Measurements from ENCODE around the gene NALCN.

NALCN gene

DNA sequence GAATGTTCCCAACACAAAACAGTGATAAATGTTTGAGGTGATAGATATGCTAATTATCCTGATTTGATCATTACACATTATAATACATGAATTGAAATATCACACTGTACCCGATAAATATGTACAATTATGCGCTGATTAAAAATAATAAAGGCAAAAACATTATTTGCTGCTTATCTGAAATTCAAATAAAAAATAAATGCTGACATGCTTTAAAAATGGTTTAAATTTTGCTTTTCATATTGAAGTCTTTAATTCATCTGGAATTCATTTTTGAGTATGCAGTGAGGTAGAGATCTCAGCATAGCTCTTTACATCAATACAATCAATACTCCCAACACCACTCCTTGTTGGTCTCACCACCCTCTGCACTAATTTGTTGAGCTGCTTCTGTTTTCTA lies 330.8 kb downstream of the NALCN start:
- no peak overlapping the region for H3K9ac ChIP-seq (ENCODE audit: low read depth, low read length)
- no peaks in the 10 kb centered on the region for H3K36me3 ChIP-seq (ENCODE audit: insufficient read depth, low read depth, low read length)
- H3K27me3 ChIP-seq (ENCODE audit: insufficient read depth, low read length), result no peaks in the 10 kb centered on the region
- no peak overlapping the region for H3K4me3 ChIP-seq (ENCODE audit: low read length)
- no peaks in the 10 kb centered on the region for H3K4me1 ChIP-seq (ENCODE audit: insufficient read depth, low read length)
- H3K27ac ChIP-seq (ENCODE audit: low read length), result no peak overlapping the region
- H3K9me3 ChIP-seq (ENCODE audit: insufficient read depth, low read depth, low read length), result no peaks in the 10 kb centered on the region

- Histone ChIP-seq H3K4me1 (ENCODE audit: insufficient read depth, low read length) (no peaks in the 10 kb centered on the region), H3K9ac (ENCODE audit: low read depth, low read length) (no peak overlapping the region), H3K27me3 (ENCODE audit: insufficient read depth, low read length) (no peaks in the 10 kb centered on the region), H3K27ac (ENCODE audit: low read length) (no peak overlapping the region), H3K36me3 (ENCODE audit: insufficient read depth, low read depth, low read length) (no peaks in the 10 kb centered on the region), H3K9me3 (ENCODE audit: insufficient read depth, low read depth, low read length) (peaks cover 4% of the 10 kb centered on the region), H3K4me3 (ENCODE audit: low read length) (no peak overlapping the region)
These were observed 333.9 kb downstream of the NALCN start for GRCh38 chr13:101082441-101082840.

GRCh38 chr13:101080616-101081015 lies 335.7 kb downstream of the NALCN start:
- Histone ChIP-seq H3K27ac (ENCODE audit: low read length) (no peak overlapping the region), H3K9ac (ENCODE audit: low read depth, low read length) (no peak overlapping the region), H3K9me3 (ENCODE audit: insufficient read depth, low read depth, low read length) (peaks cover 4% of the 10 kb centered on the region), H3K36me3 (ENCODE audit: insufficient read depth, low read depth, low read length) (no peaks in the 10 kb centered on the region), H3K4me3 (ENCODE audit: low read length) (no peak overlapping the region), H3K4me1 (ENCODE audit: insufficient read depth, low read length) (no peaks in the 10 kb centered on the region), H3K27me3 (ENCODE audit: insufficient read depth, low read length) (no peaks in the 10 kb centered on the region)

- Histone ChIP-seq H3K4me1 (ENCODE audit: insufficient read depth, low read length) (no peaks in the 10 kb centered on the region), H3K27ac (ENCODE audit: low read length) (no peak overlapping the region), H3K36me3 (ENCODE audit: insufficient read depth, low read depth, low read length) (no peaks in the 10 kb centered on the region), H3K9ac (ENCODE audit: low read depth, low read length) (no peak overlapping the region), H3K9me3 (ENCODE audit: insufficient read depth, low read depth, low read length) (no peaks in the 10 kb centered on the region), H3K27me3 (ENCODE audit: insufficient read depth, low read length) (no peaks in the 10 kb centered on the region), H3K4me3 (ENCODE audit: low read length) (no peak overlapping the region)
These were observed 351.0 kb downstream of the NALCN start for GRCh38 chr13:101065329-101065728.

DNA sequence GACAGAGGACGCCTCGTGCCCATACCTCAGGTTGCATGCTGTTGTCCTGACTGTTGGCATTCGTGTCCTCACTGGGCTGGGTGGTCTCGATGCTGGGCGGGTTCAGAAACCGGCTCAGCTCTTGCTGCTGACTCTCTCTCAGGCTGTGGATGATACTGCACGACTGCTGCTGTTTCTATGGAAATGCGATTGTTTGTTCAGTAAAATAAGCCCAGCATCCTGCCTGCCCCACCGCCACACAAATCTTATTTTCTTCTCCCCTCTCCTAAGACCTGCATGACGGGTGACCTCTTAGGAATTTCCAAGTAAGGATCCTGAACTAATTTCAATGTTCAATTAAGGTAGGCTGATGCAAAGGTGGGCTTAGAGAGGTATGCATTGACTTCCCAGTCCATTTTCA lies 356.5 kb downstream of the NALCN start:
- H3K4me3 ChIP-seq (ENCODE audit: low read length), result no peak overlapping the region
- no peaks in the 10 kb centered on the region for H3K9me3 ChIP-seq (ENCODE audit: insufficient read depth, low read depth, low read length)

DNA sequence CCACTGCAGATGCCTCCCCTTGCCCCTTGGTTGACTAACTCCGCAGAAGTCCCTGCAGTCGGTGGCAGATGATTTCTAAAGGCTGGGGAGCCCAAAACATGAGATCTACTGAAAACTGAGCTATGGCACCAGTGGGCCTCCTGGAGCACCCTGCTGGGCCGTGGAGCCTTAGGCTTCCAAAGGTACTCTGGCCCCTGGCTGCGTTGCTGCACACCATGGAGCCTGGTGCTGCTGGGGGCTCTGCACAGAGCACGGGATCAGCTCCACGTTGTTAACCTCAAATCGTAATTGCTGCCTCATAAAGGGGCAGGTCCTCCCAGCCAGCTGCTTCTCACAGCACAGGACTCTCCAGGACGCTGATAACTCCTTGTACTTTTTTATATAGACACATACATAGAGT lies 357.5 kb downstream of the NALCN start:
- no peaks in the 10 kb centered on the region for H3K9me3 ChIP-seq (ENCODE audit: insufficient read depth, low read depth, low read length)
- H3K27ac ChIP-seq (ENCODE audit: low read length), result no peak overlapping the region
- H3K27me3 ChIP-seq (ENCODE audit: insufficient read depth, low read length), result no peaks in the 10 kb centered on the region
- H3K4me1 ChIP-seq (ENCODE audit: insufficient read depth, low read length), result no peaks in the 10 kb centered on the region
- H3K4me3 ChIP-seq (ENCODE audit: low read length), result no peak overlapping the region
- no peaks in the 10 kb centered on the region for H3K36me3 ChIP-seq (ENCODE audit: insufficient read depth, low read depth, low read length)
- H3K9ac ChIP-seq (ENCODE audit: low read depth, low read length), result no peak overlapping the region

More for the DNA sequence above, 356.5 kb downstream of the NALCN start:
- no peaks in the 10 kb centered on the region for H3K27me3 ChIP-seq (ENCODE audit: insufficient read depth, low read length)
- no peaks in the 10 kb centered on the region for H3K4me1 ChIP-seq (ENCODE audit: insufficient read depth, low read length)
- H3K27ac ChIP-seq (ENCODE audit: low read length), result no peak overlapping the region
- H3K36me3 ChIP-seq (ENCODE audit: insufficient read depth, low read depth, low read length), result no peaks in the 10 kb centered on the region
- no peak overlapping the region for H3K9ac ChIP-seq (ENCODE audit: low read depth, low read length)

GRCh38 chr13:101053301-101054093 lies 362.8 kb downstream of the NALCN start:
- no peaks in the 10 kb centered on the region for H3K9me3 ChIP-seq (ENCODE audit: insufficient read depth, low read depth, low read length)
- no peak overlapping the region for H3K27ac ChIP-seq (ENCODE audit: low read length)
- no peaks in the 10 kb centered on the region for H3K27me3 ChIP-seq (ENCODE audit: insufficient read depth, low read length)
- no peaks in the 10 kb centered on the region for H3K4me1 ChIP-seq (ENCODE audit: insufficient read depth, low read length)
- no peak overlapping the region for H3K4me3 ChIP-seq (ENCODE audit: low read length)
- no peak overlapping the region for H3K9ac ChIP-seq (ENCODE audit: low read depth, low read length)
- no peaks in the 10 kb centered on the region for H3K36me3 ChIP-seq (ENCODE audit: insufficient read depth, low read depth, low read length)

DNA sequence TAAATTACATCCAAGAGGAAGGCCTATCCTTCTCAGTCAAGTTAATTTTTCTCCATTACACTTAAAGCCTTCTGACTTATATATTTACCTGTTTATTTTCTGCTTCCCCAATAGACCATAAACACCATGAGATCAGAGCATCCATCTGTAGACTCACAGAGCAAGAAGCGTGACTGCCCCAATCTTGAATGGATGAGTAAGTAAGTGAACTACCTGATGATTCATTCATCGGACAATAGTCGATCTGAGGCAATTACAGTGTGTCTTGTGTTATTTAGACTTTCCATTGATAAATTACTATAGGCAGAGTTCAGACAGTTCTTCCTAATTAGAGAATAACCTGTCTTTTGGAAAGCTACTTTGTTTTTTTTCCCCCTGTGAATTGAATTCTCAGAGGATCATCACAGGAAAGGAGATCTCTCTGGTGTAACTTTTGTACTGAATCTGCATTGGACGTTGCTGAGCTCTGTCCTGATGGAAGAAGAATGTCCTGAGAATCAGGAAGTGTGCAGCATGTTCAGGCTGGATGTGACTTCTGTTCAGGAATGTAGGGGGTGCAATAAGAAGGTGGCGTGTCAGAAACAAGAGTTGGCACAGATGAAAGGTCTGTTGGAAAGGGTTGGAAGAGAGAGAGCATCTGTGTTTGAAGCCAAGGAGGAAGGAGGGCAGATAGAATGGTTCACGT lies 367.0 kb downstream of the NALCN start:
- H3K27ac ChIP-seq (ENCODE audit: low read length), result no peak overlapping the region
- H3K9ac ChIP-seq (ENCODE audit: low read depth, low read length), result no peak overlapping the region
- H3K4me3 ChIP-seq (ENCODE audit: low read length), result no peak overlapping the region
- no peaks in the 10 kb centered on the region for H3K36me3 ChIP-seq (ENCODE audit: insufficient read depth, low read depth, low read length)
- H3K27me3 ChIP-seq (ENCODE audit: insufficient read depth, low read length), result no peaks in the 10 kb centered on the region
- H3K4me1 ChIP-seq (ENCODE audit: insufficient read depth, low read length), result no peaks in the 10 kb centered on the region
- no peaks in the 10 kb centered on the region for H3K9me3 ChIP-seq (ENCODE audit: insufficient read depth, low read depth, low read length)

- H3K9ac ChIP-seq (ENCODE audit: low read depth, low read length), result no peak overlapping the region
These were observed 379.8 kb downstream of the NALCN start for GRCh38 chr13:101036546-101036945.

DNA sequence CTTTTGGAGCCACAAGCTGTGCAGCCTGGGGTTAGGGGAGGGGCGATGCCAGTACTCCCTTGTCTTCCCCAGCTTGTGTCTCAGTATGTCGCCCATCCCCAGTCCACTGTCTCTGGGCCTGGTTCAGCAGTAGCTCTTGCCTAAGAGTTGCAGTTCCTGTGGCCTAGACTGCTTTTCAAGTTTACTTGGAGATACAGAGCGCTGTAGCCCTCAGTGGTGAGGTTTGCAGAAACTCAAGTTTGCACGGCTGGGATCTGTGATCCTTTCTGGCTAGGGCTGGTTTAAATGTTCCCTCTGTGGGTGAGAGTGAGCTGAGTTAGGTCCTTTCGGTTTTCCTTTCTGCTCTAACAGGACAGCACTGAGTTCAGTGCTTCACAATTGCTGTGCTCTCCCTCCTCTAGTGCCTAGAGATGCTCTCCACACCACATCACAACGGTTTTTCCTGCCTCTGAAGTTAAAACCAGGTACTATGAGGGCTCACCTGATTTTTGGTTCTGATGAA lies 381.1 kb downstream of the NALCN start:
- peaks cover 17% of the 10 kb centered on the region; the same call in 1 of the 2 replicates for H3K4me1 ChIP-seq (ENCODE audit: insufficient read depth, low read length)
- H3K4me3 ChIP-seq (ENCODE audit: low read length), result no peak overlapping the region
- no peaks in the 10 kb centered on the region for H3K9me3 ChIP-seq (ENCODE audit: insufficient read depth, low read depth, low read length)
- no peak overlapping the region; the same call in 1 of the 2 replicates for H3K9ac ChIP-seq (ENCODE audit: low read depth, low read length)
- H3K27ac ChIP-seq (ENCODE audit: low read length), result no peak overlapping the region
- no peaks in the 10 kb centered on the region for H3K27me3 ChIP-seq (ENCODE audit: insufficient read depth, low read length)
- no peaks in the 10 kb centered on the region for H3K36me3 ChIP-seq (ENCODE audit: insufficient read depth, low read depth, low read length)

More at GRCh38 chr13:101036546-101036945, 379.8 kb downstream of the NALCN start:
- no peak overlapping the region for H3K27ac ChIP-seq (ENCODE audit: low read length)
- H3K9me3 ChIP-seq (ENCODE audit: insufficient read depth, low read depth, low read length), result no peaks in the 10 kb centered on the region
- peaks cover 17% of the 10 kb centered on the region; the same call in 1 of the 2 replicates for H3K4me1 ChIP-seq (ENCODE audit: insufficient read depth, low read length)
- no peak overlapping the region for H3K4me3 ChIP-seq (ENCODE audit: low read length)
- H3K27me3 ChIP-seq (ENCODE audit: insufficient read depth, low read length), result no peaks in the 10 kb centered on the region
- H3K36me3 ChIP-seq (ENCODE audit: insufficient read depth, low read depth, low read length), result no peaks in the 10 kb centered on the region

- H3K27ac ChIP-seq (ENCODE audit: low read length), result no peak overlapping the region
- H3K9ac ChIP-seq (ENCODE audit: low read depth, low read length), result no peak overlapping the region
These were observed 389.4 kb downstream of the NALCN start for GRCh38 chr13:101026736-101027398.

More at GRCh38 chr13:101026736-101027398, 389.4 kb downstream of the NALCN start:
- no peak overlapping the region for H3K4me3 ChIP-seq (ENCODE audit: low read length)
- no peaks in the 10 kb centered on the region for H3K4me1 ChIP-seq (ENCODE audit: insufficient read depth, low read length)
- no peaks in the 10 kb centered on the region for H3K27me3 ChIP-seq (ENCODE audit: insufficient read depth, low read length)
- no peaks in the 10 kb centered on the region for H3K36me3 ChIP-seq (ENCODE audit: insufficient read depth, low read depth, low read length)
- no peaks in the 10 kb centered on the region for H3K9me3 ChIP-seq (ENCODE audit: insufficient read depth, low read depth, low read length)

All from iPS-20b (cell line).